H1 (cell line): ENCODE results near the gene LCOR. TPM values are rescaled to one million over a fixed set of nuclear protein-coding genes. Genes with fewer than 3 reads are reported as not detected.

Experiments used
- CTCF ChIA-PET: fragments of 300-600 bp; sonication (Branson Sonifier 250); formaldehyde crosslinking; loops from one replicate; lab custom pipeline; 2021; ENCODE audit not compliant: partially characterized antibody; lab: Charles Lee
- POLR2A ChIA-PET: fragments of 300-600 bp; sonication (Branson Sonifier 250); formaldehyde crosslinking; loops from one replicate; lab custom pipeline; 2021; ENCODE audit warnings: inconsistent platforms; ENCODE audit not compliant: partially characterized antibody; lab: Charles Lee
- DNase-seq, 2 experiments: peaks; one replicate each; pipeline versions ENCODE4 v3.0.0 to v3.0.0-alpha.2; 2010 to 2022; ENCODE audit warnings: low spot score in 2 of 2, low read depth in 1 of 2, mixed read lengths in 1 of 2
- FAIRE-seq: peaks from 2 replicates; lab custom pipeline; 2011; peaks lifted over from hg19 to GRCh38; lab: Jason Lieb, UNC
- H2AFZ ChIP-seq: 2 replicates; pipeline ENCODE4 v1.8.1; 2012; ENCODE audit warnings: low read length, inconsistent platforms
- H2AK5ac ChIP-seq: 2 replicates; pipeline ENCODE4 v1.6.1; 2013; ENCODE audit warnings: low read depth, low read length
- H2BK120ac ChIP-seq: replicated peaks from 2 replicates; pipeline ENCODE3; 2013; ENCODE audit warnings: low read depth, low read length, inconsistent platforms
- H2BK12ac ChIP-seq: 2 replicates; pipeline ENCODE4 v1.6.1; 2013; ENCODE audit warnings: low read depth, low read length
- H2BK15ac ChIP-seq: 2 replicates; pipeline ENCODE4 v1.6.1; 2013; ENCODE audit warnings: low read length
- H2BK20ac ChIP-seq: 2 replicates; pipeline ENCODE4 v1.6.1; 2013; ENCODE audit warnings: low read length
- H2BK5ac ChIP-seq: 2 replicates; pipeline ENCODE4 v1.6.1; 2013; ENCODE audit warnings: low read depth, low read length
- H3K14ac ChIP-seq: 2 replicates; pipeline ENCODE4 v1.6.1; 2013; ENCODE audit warnings: inconsistent platforms; ENCODE audit not compliant: insufficient read length
- H3K18ac ChIP-seq: 2 replicates; pipeline ENCODE4 v1.6.1; 2013; ENCODE audit warnings: low read length; ENCODE audit errors: extremely low read depth
- H3K23ac ChIP-seq: 2 replicates; pipeline ENCODE4 v1.6.1; 2013; ENCODE audit warnings: inconsistent platforms; ENCODE audit not compliant: insufficient read length
- H3K23me2 ChIP-seq: 2 replicates; pipeline ENCODE4 v1.6.1; 2013; ENCODE audit warnings: low read depth, low read length
- H3K27ac ChIP-seq: 2 replicates; pipeline ENCODE4 v1.6.1; 2011; ENCODE audit warnings: low read depth, low read length, inconsistent platforms
- H3K27me3 ChIP-seq, 4 experiments: replicated peaks in 1 of 4; 1 replicate in 1 of 4; 2 replicates in 3 of 4; pipeline versions ENCODE4 v1.6.1 to v1.8.1; 2011 to 2013; ENCODE audit warnings: low read length in 3 of 4, mild to moderate bottlenecking in 3 of 4, inconsistent platforms in 2 of 4, mixed read lengths in 2 of 4, moderate library complexity in 1 of 4; ENCODE audit not compliant: control insufficient read depth in 3 of 4, insufficient read depth in 3 of 4; ENCODE audit errors: extremely low read depth in 1 of 4
- H3K36me3 ChIP-seq, 4 experiments: 2 replicates each; pipeline versions ENCODE4 v1.6.1 to v1.8.1; 2011 to 2013; ENCODE audit warnings: mild to moderate bottlenecking in 4 of 4, low read length in 3 of 4, moderate library complexity in 2 of 4, control low read depth in 1 of 4, inconsistent platforms in 1 of 4; ENCODE audit not compliant: insufficient read depth in 4 of 4, control insufficient read depth in 2 of 4
- H3K4ac ChIP-seq: replicated peaks from 2 replicates; pipeline ENCODE3; 2013; ENCODE audit warnings: low read length, low read depth, mixed read lengths, inconsistent platforms; ENCODE audit not compliant: insufficient read length
- H3K4me1 ChIP-seq, 4 experiments: replicated peaks in 1 of 4; 1 replicate in 1 of 4; 2 replicates in 3 of 4; pipeline versions ENCODE4 v1.6.1 to v1.8.1; 2011 to 2013; ENCODE audit warnings: low read length in 3 of 4, inconsistent platforms in 2 of 4, mixed read lengths in 1 of 4; ENCODE audit not compliant: insufficient read depth in 4 of 4, control insufficient read depth in 3 of 4
- H3K4me2 ChIP-seq, 2 experiments: 2 replicates each; pipeline versions ENCODE4 v1.6.1 to v1.8.1; 2011 to 2013; ENCODE audit warnings: low read depth in 2 of 2, low read length in 2 of 2, control low read depth in 1 of 2, inconsistent platforms in 1 of 2, mild to moderate bottlenecking in 1 of 2; ENCODE audit not compliant: insufficient read depth in 1 of 2
- H3K4me3 ChIP-seq, 4 experiments: fragments of 200-600, 300-600 bp in 1 of 4; sonication (generic), shearing (Covaris generic), sonication (Bioruptor Twin) in 1 of 4; 2 replicates each; pipeline versions ENCODE4 v1.5.1 to v1.8.1; 2011 to 2016; ENCODE audit warnings: low read length in 4 of 4, low read depth in 3 of 4, control low read depth in 2 of 4, inconsistent platforms in 2 of 4, mild to moderate bottlenecking in 2 of 4, mixed read lengths in 1 of 4, moderate library complexity in 1 of 4; ENCODE audit not compliant: insufficient read depth in 2 of 4; ENCODE audit errors: extremely low read depth in 1 of 4
- H3K56ac ChIP-seq: replicated peaks from 2 replicates; pipeline ENCODE3; 2013; ENCODE audit warnings: low read depth, mild to moderate bottlenecking, mixed read lengths, low read length, inconsistent platforms; ENCODE audit not compliant: insufficient read length
- H3K79me1 ChIP-seq: 2 replicates; pipeline ENCODE4 v1.6.1; 2013; ENCODE audit warnings: low read depth, low read length, control low read depth
- H3K79me2 ChIP-seq, 2 experiments: 2 replicates each; pipeline versions ENCODE4 v1.6.1 to v1.8.1; 2012 to 2013; ENCODE audit warnings: low read length in 2 of 2, mild to moderate bottlenecking in 2 of 2, inconsistent platforms in 1 of 2; ENCODE audit not compliant: insufficient read depth in 2 of 2, control insufficient read depth in 1 of 2
- H3K9ac ChIP-seq, 4 experiments: replicated peaks in 1 of 4; 1 replicate in 1 of 4; 2 replicates in 3 of 4; pipeline versions ENCODE4 v1.6.1 to v1.8.1; 2011 to 2013; ENCODE audit warnings: low read depth in 3 of 4, low read length in 3 of 4, control low read depth in 2 of 4, mild to moderate bottlenecking in 2 of 4, moderate library complexity in 2 of 4, inconsistent platforms in 1 of 4; ENCODE audit errors: extremely low read depth in 1 of 4
- H3K9me3 ChIP-seq, 2 experiments: 2 replicates each; pipeline versions ENCODE4 v1.6.1 to v1.8.1; 2012 to 2013; ENCODE audit warnings: mild to moderate bottlenecking in 2 of 2, moderate library complexity in 2 of 2, control low read depth in 1 of 2, inconsistent platforms in 1 of 2, low read depth in 1 of 2, low read length in 1 of 2, mixed read lengths in 1 of 2; ENCODE audit not compliant: insufficient read depth in 2 of 2
- H4K20me1 ChIP-seq, 2 experiments: replicated peaks in 1 of 2; 2 replicates each; pipeline versions ENCODE3 to v1.8.1; 2011 to 2013; ENCODE audit warnings: inconsistent platforms in 2 of 2, low read length in 2 of 2, mild to moderate bottlenecking in 1 of 2; ENCODE audit not compliant: insufficient read depth in 2 of 2, control insufficient read depth in 1 of 2
- H4K5ac ChIP-seq: 2 replicates; pipeline ENCODE4 v1.6.1; 2013; ENCODE audit warnings: low read length, low read depth, mixed read lengths, inconsistent platforms; ENCODE audit not compliant: insufficient read length
- H4K8ac ChIP-seq: 2 replicates; pipeline ENCODE4 v1.8.0; 2013; ENCODE audit warnings: mild to moderate bottlenecking, moderate library complexity, low read length, inconsistent platforms; ENCODE audit not compliant: insufficient read depth; ENCODE audit errors: extremely low read depth
- H4K91ac ChIP-seq: replicated peaks from 2 replicates; pipeline ENCODE3; 2013; ENCODE audit warnings: low read length, mixed read lengths, inconsistent platforms; ENCODE audit not compliant: insufficient read length
- JUND ChIP-seq: IDR thresholded peaks from 2 replicates; pipeline ENCODE4 v1.6.1; 2011; ENCODE audit warnings: mild to moderate bottlenecking, improper control_type of control experiment, low read length
- TCF12 ChIP-seq: IDR thresholded peaks from 2 replicates; pipeline ENCODE4 v1.6.1; 2011; ENCODE audit warnings: low read depth, mild to moderate bottlenecking, low read length
- WGBS, 2 experiments: shearing (Covaris generic) in 1 of 2; methylation state at CpG; one replicate each; pipeline versions ENCODE4 v1.1.6 to v1.1.7; 2013 to 2015; ENCODE audit warnings: low lambda C conversion rate in 2 of 2, mixed read lengths in 2 of 2, inconsistent platforms in 1 of 2, low coverage in 1 of 2, missing lambda C conversion rate in 1 of 2; ENCODE audit not compliant: insufficient replicate concordance in 2 of 2, insufficient coverage in 1 of 2, insufficient read length in 1 of 2; ENCODE audit errors: extremely low coverage in 1 of 2, missing lambda C conversion rate in 1 of 2; 5-methylcytosine and 5-hydroxymethylcytosine counted together
- polyA plus RNA-seq, 7 experiments: library from polyadenylated mRNA; depleted of rRNA in 3 of 7; stranded (reverse) in 5 of 7; unstranded in 2 of 7; fragments of >200 nt in 5 of 7; fragments of 200-250 nt in 2 of 7; gene quantifications; 1 replicate in 5 of 7; 2 replicates in 1 of 7; 4 replicates in 1 of 7; pipeline versions ENCODE4 v1.2.1 to v1.2.3, GENCODE V29; 2011 to 2013; ENCODE audit warnings: missing spikeins in 2 of 7, mixed read lengths in 2 of 7
- total RNA-seq: library from RNA; stranded (reverse); fragmentation: NEBNext Ultra II Directional; extraction: Animal tissue kit (Norgen Biotek cat#: 25700); gene quantifications from 2 replicates; pipeline ENCODE4 v1.2.1, GENCODE V29; 2021

LCOR gene
- total and polyA plus RNA-seq, 2 of the 8 experiments (the other 6 are each of a cell fraction or from before 2014, with no cell fraction given) = 4.7 to 25.5 TPM

GRCh38 chr10:97013568-97013967 lies 181.5 kb downstream of the LCOR start:
- Histone ChIP-seq H2BK20ac (no peak overlapping the region), H3K23ac (no peak overlapping the region), H2BK5ac (no peak overlapping the region), H2BK15ac (no peak overlapping the region), H2BK12ac (no peak overlapping the region), H4K5ac (no peak overlapping the region), H3K27me3 (no peaks in the 10 kb centered on the region), H2BK120ac (no peak overlapping the region), H3K79me2 (no peaks in the 10 kb centered on the region), H4K20me1 (no peaks in the 10 kb centered on the region), H2AFZ (no peak overlapping the region), H3K9ac (no peak overlapping the region), H3K4me2 (no peak overlapping the region), H3K27ac (no peak overlapping the region), H2AK5ac (no peak overlapping the region), H3K4me1 (no peaks in the 10 kb centered on the region), H3K18ac (no peak overlapping the region), H3K23me2 (no peaks in the 10 kb centered on the region), H4K8ac (0 out of 2 replicates have a peak overlapping the region, but pooled peaks have one; percentile 3), H3K56ac (no peak overlapping the region), H3K36me3 (no peaks in the 10 kb centered on the region), H3K4ac (no peak overlapping the region), H4K91ac (no peak overlapping the region), H3K9me3 (no peaks in the 10 kb centered on the region), H3K79me1 (no peaks in the 10 kb centered on the region; the same call in 1 of the 2 replicates), H3K4me3 (no peak overlapping the region), H3K14ac (no peak overlapping the region)
- DNase-seq = no peak
- CTCF ChIA-PET = interaction anchor here (0.9 to 5.3 kb wide), 8 partner anchors 11 to 376 kb away, joined by 3 to 32 read pairs (median 4); no protein-coding TSS in a partner anchor
- POLR2A ChIA-PET = interaction anchor here (1.8 kb wide), 1 partner anchor 14 kb away, joined by 6 read pairs; no protein-coding TSS in a partner anchor
- FAIRE-seq = no peak
- WGBS, 2 experiments = 88% methylated on average over 8 of the region's 8 CpGs; no CpG with 5 or more reads in 1 of the 2 experiments
- no peak for TF ChIP-seq JUND
- TF ChIP-seq TCF12 = no peak
